ENCODE results near the gene SKAP1. TPM values are rescaled to one million over a fixed set of nuclear protein-coding genes. Genes with fewer than 3 reads are reported as not detected.

SKAP1 gene
- total RNA-seq, 1 donor from 2014 or later: not detected

GRCh38 chr17:48150597-48151001 lies 279.4 kb downstream of the SKAP1 start:
- no peak for DNase-seq (ENCODE audit: low spot score)
- H3K9me3 ChIP-seq (ENCODE audit: low read depth): no peaks in the 10 kb centered on the region
- peaks cover 17% of the 10 kb centered on the region for H3K4me1 ChIP-seq
- H3K9ac ChIP-seq: no peak overlapping the region
- Mint-ChIP-seq H3K36me3 (no peaks in the 10 kb centered on the region), H3K4me3 (no peak overlapping the region), H3K27ac (no peak overlapping the region), H3K4me1 (peaks cover 61% of the 10 kb centered on the region), H3K9me3 (no peaks in the 10 kb centered on the region), H3K27me3 (ENCODE audit: insufficient read depth, low read depth) (peaks cover 25% of the 10 kb centered on the region)
- TF ChIP-seq EZH2 (IDR thresholded peaks at IDR 0.05) (no peak), CTCF (IDR thresholded peaks at IDR 0.05) (no peak), EZH2phosphoT487 (IDR thresholded peaks at IDR 0.05) (no peak)
- H3K27me3 ChIP-seq: peaks cover 50% of the 10 kb centered on the region
- no peak overlapping the region for H3K4me3 ChIP-seq
- peak overlapping the region; percentile 4 for H3K4me2 ChIP-seq
- H3F3A ChIP-seq (ENCODE audit: low read depth): peaks cover 5% of the 10 kb centered on the region
- H3K27ac ChIP-seq: no peak overlapping the region
- H3K79me2 ChIP-seq (ENCODE audit: low read depth): no peaks in the 10 kb centered on the region
- no peaks in the 10 kb centered on the region for H4K20me1 ChIP-seq (ENCODE audit: low read depth)
- no peak overlapping the region for H2AFZ ChIP-seq (replicated peaks)
- H3K36me3 ChIP-seq: no peaks in the 10 kb centered on the region

GRCh38 chr17:48149787-48150463 lies 280.1 kb downstream of the SKAP1 start:
- Histone ChIP-seq H4K20me1 (ENCODE audit: low read depth) (no peaks in the 10 kb centered on the region), H3F3A (ENCODE audit: low read depth) (peaks cover 10% of the 10 kb centered on the region), H3K9ac (no peak overlapping the region), H3K27me3 (peaks cover 54% of the 10 kb centered on the region), H2AFZ (replicated peaks) (no peak overlapping the region), H3K4me1 (peaks cover 22% of the 10 kb centered on the region), H3K79me2 (ENCODE audit: low read depth) (no peaks in the 10 kb centered on the region), H3K4me2 (peak overlapping the region; percentile 7), H3K9me3 (ENCODE audit: low read depth) (no peaks in the 10 kb centered on the region), H3K36me3 (no peaks in the 10 kb centered on the region), H3K4me3 (no peak overlapping the region), H3K27ac (no peak overlapping the region)
- Mint-ChIP-seq H3K4me3 (no peak overlapping the region), H3K36me3 (no peaks in the 10 kb centered on the region), H3K4me1 (peaks cover 68% of the 10 kb centered on the region), H3K9me3 (no peaks in the 10 kb centered on the region), H3K27me3 (ENCODE audit: insufficient read depth, low read depth) (peaks cover 23% of the 10 kb centered on the region), H3K27ac (no peak overlapping the region)
- DNase-seq (ENCODE audit: low spot score): no peak
- TF ChIP-seq EZH2phosphoT487 (IDR thresholded peaks at IDR 0.05) (no peak), EZH2 (IDR thresholded peaks at IDR 0.05) (no peak), CTCF (IDR thresholded peaks at IDR 0.05) (no peak)

- peak overlapping the region; percentile 7 for H3K4me2 ChIP-seq
- Mint-ChIP-seq H3K36me3 (no peaks in the 10 kb centered on the region), H3K27me3 (ENCODE audit: insufficient read depth, low read depth) (peaks cover 19% of the 10 kb centered on the region), H3K27ac (no peak overlapping the region), H3K4me3 (no peak overlapping the region), H3K4me1 (peaks cover 75% of the 10 kb centered on the region), H3K9me3 (no peaks in the 10 kb centered on the region)
- no peak for TF ChIP-seq EZH2 (IDR thresholded peaks at IDR 0.05)
- no peak for TF ChIP-seq CTCF (IDR thresholded peaks at IDR 0.05)
- TF ChIP-seq EZH2phosphoT487 (IDR thresholded peaks at IDR 0.05): no peak
- H4K20me1 ChIP-seq (ENCODE audit: low read depth): no peaks in the 10 kb centered on the region
- no peaks in the 10 kb centered on the region for H3K9me3 ChIP-seq (ENCODE audit: low read depth)
- peaks cover 10% of the 10 kb centered on the region for H3F3A ChIP-seq (ENCODE audit: low read depth)
- H3K4me1 ChIP-seq: peaks cover 22% of the 10 kb centered on the region
- peaks cover 61% of the 10 kb centered on the region for H3K27me3 ChIP-seq
- H3K4me3 ChIP-seq: no peak overlapping the region
- no peak overlapping the region for H3K9ac ChIP-seq
- no peak overlapping the region for H2AFZ ChIP-seq (replicated peaks)
- H3K79me2 ChIP-seq (ENCODE audit: low read depth): no peaks in the 10 kb centered on the region
- H3K27ac ChIP-seq: no peak overlapping the region
- no peaks in the 10 kb centered on the region for H3K36me3 ChIP-seq
- DNase-seq (ENCODE audit: low spot score): peak; percentile 63
Measured at GRCh38 chr17:48148854-48149786, 280.9 kb downstream of the SKAP1 start.
